ENCODE data around the gene APIP. TPM values are rescaled to one million over a fixed set of nuclear protein-coding genes. Genes with fewer than 3 reads are reported as not detected.
A peak's percentile ranks its signal among the peaks of the same experiment; 100 is the strongest.

Gene APIP
- polyA plus RNA-seq, 2 of the 4 experiments (the other 2 are of a cell fraction): 42.4 to 55.6 TPM

GRCh38 chr11:34874202-34874601, 42.0 kb downstream of the APIP start:
- no peak overlapping the region for H3K4me2 ChIP-seq
- no peaks in the 10 kb centered on the region for H3K4me1 ChIP-seq
- TF ChIP-seq GATA3 (IDR thresholded peaks at IDR 0.05; ENCODE audit: borderline replicate concordance) (no peak), FOSL2 (IDR thresholded peaks at IDR 0.05) (no peak), FOSL2 (CRISPR knock-in tag; IDR thresholded peaks at IDR 0.05) (no peak), BHLHE40 (IDR thresholded peaks at IDR 0.05; ENCODE audit: low read depth, low read length) (no peak), ELK1 (IDR thresholded peaks at IDR 0.05; ENCODE audit: low read depth, low read length) (no peak), NR3C1 (IDR thresholded peaks at IDR 0.05) (no peak), HOXB5 (CRISPR knock-in tag; IDR thresholded peaks at IDR 0.05) (no peak), HES2 (IDR thresholded peaks at IDR 0.05) (no peak)
- H3K27ac ChIP-seq: no peak overlapping the region
- FAIRE-seq (no peak), DNase-seq (ENCODE audit: low read depth in 1 of 2, low spot score in 1 of 2) (no peak), ATAC-seq (no peak)
- POLR2A ChIA-PET: no interaction called here
- 92% methylated on average over 4 of the region's 4 CpGs for WGBS (ENCODE audit: missing lambda C conversion rate)
- no peaks in the 10 kb centered on the region for H3K9me3 ChIP-seq
- H3K4me3 ChIP-seq: no peak overlapping the region
- CTCF ChIA-PET: interaction anchor here (1.5 to 1.8 kb wide), 2 partner anchors 288 to 361 kb away, joined by 4 to 6 read pairs; partner anchors contain the start of gene ELF5

- CTCF ChIA-PET: interaction anchor here (1.3 to 1.9 kb wide), 3 partner anchors 20 to 284 kb away, joined by 3 to 9 read pairs (median 7); no protein-coding TSS in a partner anchor
- DNase-seq (ENCODE audit: low read depth in 1 of 2, low spot score in 1 of 2): no peak
- POLR2A ChIA-PET: no interaction called here
- TF ChIP-seq TP53 (CRISPR knock-in tag; IDR thresholded peaks at IDR 0.05) (no peak), EHF (CRISPR knock-in tag; IDR thresholded peaks at IDR 0.05) (no peak), RCOR1 (IDR thresholded peaks at IDR 0.05; ENCODE audit: low read depth, low read length) (no peak), JUNB (IDR thresholded peaks at IDR 0.05) (no peak), NPAS2 (CRISPR knock-in tag; IDR thresholded peaks at IDR 0.05; ENCODE audit: borderline replicate concordance) (no peak), CEBPB (IDR thresholded peaks at IDR 0.05) (no peak), E2F6 (IDR thresholded peaks at IDR 0.05; ENCODE audit: borderline replicate concordance, low read depth) (no peak), NR3C1 (IDR thresholded peaks at IDR 0.05) (no peak), HOXA7 (CRISPR knock-in tag; IDR thresholded peaks at IDR 0.05) (no peak), PBX3 (IDR thresholded peaks at IDR 0.05) (no peak), POLR2A (IDR thresholded peaks at IDR 0.05; ENCODE audit: low read length) (no peak), ZNF302 (CRISPR knock-in tag; IDR thresholded peaks at IDR 0.05) (no peak), FOSB (CRISPR knock-in tag; IDR thresholded peaks at IDR 0.05) (no peak)
- Histone ChIP-seq H3K9me3 (no peaks in the 10 kb centered on the region), H3K4me2 (no peak overlapping the region), H3K4me3 (no peak overlapping the region), H3K27ac (no peak overlapping the region; a peak in 1 of 6 replicates), H3K4me1 (no peaks in the 10 kb centered on the region)
- FAIRE-seq: no peak
- WGBS (ENCODE audit: missing lambda C conversion rate): 83% methylated on average over 5 of the region's 5 CpGs
- ATAC-seq: no peak
Observed at GRCh38 chr11:34870548-34871196, 45.5 kb downstream of the APIP start.

GRCh38 chr11:34869425-34869824, 46.8 kb downstream of the APIP start:
- Histone ChIP-seq H3K4me1 (no peaks in the 10 kb centered on the region), H3K9me3 (no peaks in the 10 kb centered on the region), H3K4me3 (no peak overlapping the region), H3K27ac (0 out of 6 replicates have a peak overlapping the region, but pooled peaks of 1 of the 2 experiments have one; percentile 10), H3K4me2 (no peak overlapping the region)
- ChIA-PET CTCF (interaction anchor here (1.0 to 1.9 kb wide), 5 partner anchors 13 to 283 kb away, joined by 3 to 9 read pairs (median 4); no protein-coding TSS in a partner anchor), POLR2A (interaction anchor here (0.6 kb wide), 1 partner anchor 429 kb away, joined by 4 read pairs; no protein-coding TSS in a partner anchor)
- DNase-seq (ENCODE audit: low read depth in 1 of 2, low spot score in 1 of 2) (peak in 1 of 2 experiments; percentile 18), ATAC-seq (peak; percentile 67 to 74; a peak in 4 of 6 replicates), FAIRE-seq (no peak)
- 69% methylated on average over 3 of the region's 3 CpGs for WGBS (ENCODE audit: missing lambda C conversion rate)
- no peak for TF ChIP-seq PBX3 (IDR thresholded peaks at IDR 0.05)
- TF ChIP-seq POLR2AphosphoS2 (conservative IDR thresholded peaks at IDR 0.05; ENCODE audit: low read length): no peak
- TF ChIP-seq HDAC2 (IDR thresholded peaks at IDR 0.05): no peak
- TF ChIP-seq RNF2 (IDR thresholded peaks at IDR 0.05; ENCODE audit: borderline replicate concordance, low read depth): no peak
- no peak for TF ChIP-seq USF2 (IDR thresholded peaks at IDR 0.05)
- no peak for TF ChIP-seq FOSB (CRISPR knock-in tag; IDR thresholded peaks at IDR 0.05)
- no peak for TF ChIP-seq RARB (CRISPR knock-in tag; IDR thresholded peaks at IDR 0.05)
- no peak for TF ChIP-seq CBX2 (IDR thresholded peaks at IDR 0.05; ENCODE audit: borderline replicate concordance, low read depth)
- TF ChIP-seq EHMT2 (IDR thresholded peaks at IDR 0.05; ENCODE audit: low read depth): no peak
- TF ChIP-seq MYC (IDR thresholded peaks at IDR 0.05; ENCODE audit: borderline replicate concordance, low read length): no peak
- TF ChIP-seq POLR2A (IDR thresholded peaks at IDR 0.05; ENCODE audit: low read length): no peak
- TF ChIP-seq JUNB (IDR thresholded peaks at IDR 0.05): no peak
- no peak for TF ChIP-seq E2F6 (IDR thresholded peaks at IDR 0.05; ENCODE audit: borderline replicate concordance, low read depth)
- no peak for TF ChIP-seq ZSCAN20 (CRISPR knock-in tag; IDR thresholded peaks at IDR 0.05)

All from A549 (cell line).